HG02943 (cell line): ENCODE results near the gene KRTAP10-2.

ENCODE experiments used
- ATAC-seq: cut with Tn5 transposase; IDR thresholded peaks from one replicate; pipeline ENCODE4 v1.9.1; 2021; ENCODE audit warnings: mild to moderate bottlenecking, low read depth, moderate library complexity; ENCODE audit not compliant: unreplicated experiment

The KRTAP10-2 gene

GRCh38 chr21:44547656-44548331 is 3.5 kb downstream of the KRTAP10-2 start:
- no peak for ATAC-seq

GRCh38 chr21:44544566-44544965 is 6.7 kb downstream of the KRTAP10-2 start:
- ATAC-seq: no peak

GRCh38 chr21:44542716-44543115 is 8.6 kb downstream of the KRTAP10-2 start:
- ATAC-seq: no peak

DNA sequence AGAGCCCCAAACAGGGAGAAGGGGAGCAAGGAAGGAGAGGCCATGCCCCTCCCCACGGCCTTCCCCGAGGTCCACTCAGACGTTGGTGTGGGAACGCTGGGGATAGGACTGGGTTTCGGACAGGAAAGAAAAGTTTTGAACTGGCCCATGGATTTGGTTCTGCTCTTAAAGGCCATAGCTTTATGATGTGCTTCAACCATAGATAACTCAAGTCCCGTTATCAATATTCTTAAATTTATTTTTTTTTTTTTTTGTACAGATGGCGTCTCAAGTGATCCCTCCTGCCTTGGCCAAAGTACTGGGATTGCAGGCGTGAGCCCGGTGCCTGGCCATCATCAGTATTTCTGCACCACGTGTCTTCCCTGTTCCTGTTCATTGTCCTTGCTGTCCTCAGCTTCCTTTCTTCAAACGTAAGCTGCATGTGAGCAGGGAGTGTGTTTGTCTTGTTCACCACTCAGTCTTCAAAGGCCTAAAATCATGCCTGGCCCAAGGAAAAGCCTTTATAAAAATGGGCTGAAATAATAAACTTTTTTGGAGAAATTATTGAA is 10.5 kb downstream of the KRTAP10-2 start:
- ATAC-seq: no peak

GRCh38 chr21:44539991-44540666 is 11.2 kb downstream of the KRTAP10-2 start, which contains the start of gene KRTAP10-1:
TSS of gene KRTAP10-1 (minus strand) at chr21:44540195. CDS start at chr21:44540150, 45 bp downstream.
- ATAC-seq: no peak

DNA sequence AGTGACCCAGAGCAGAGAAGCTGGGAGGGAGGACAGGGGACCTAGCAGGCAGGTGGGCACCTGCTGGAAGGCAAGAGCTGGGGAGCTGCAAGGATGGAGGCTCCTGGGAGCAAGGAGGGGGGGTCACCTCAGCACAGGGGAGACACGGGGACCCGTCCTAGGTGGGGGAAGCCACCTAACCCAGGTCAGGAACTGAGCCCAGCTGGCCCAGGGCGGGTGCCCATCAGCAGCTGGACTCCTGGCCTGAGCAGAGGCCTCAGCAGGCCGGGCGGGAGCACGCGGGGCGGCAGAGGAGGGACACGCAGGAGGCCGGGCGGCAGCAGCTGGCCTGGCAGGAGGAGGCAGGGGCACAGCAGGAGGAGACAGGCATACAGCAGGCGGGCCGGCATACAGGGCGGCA is 12.3 kb downstream of the KRTAP10-2 start:
- ATAC-seq: no peak

GRCh38 chr21:44537930-44538911 is 13.1 kb downstream of the KRTAP10-2 start:
- no peak for ATAC-seq

DNA sequence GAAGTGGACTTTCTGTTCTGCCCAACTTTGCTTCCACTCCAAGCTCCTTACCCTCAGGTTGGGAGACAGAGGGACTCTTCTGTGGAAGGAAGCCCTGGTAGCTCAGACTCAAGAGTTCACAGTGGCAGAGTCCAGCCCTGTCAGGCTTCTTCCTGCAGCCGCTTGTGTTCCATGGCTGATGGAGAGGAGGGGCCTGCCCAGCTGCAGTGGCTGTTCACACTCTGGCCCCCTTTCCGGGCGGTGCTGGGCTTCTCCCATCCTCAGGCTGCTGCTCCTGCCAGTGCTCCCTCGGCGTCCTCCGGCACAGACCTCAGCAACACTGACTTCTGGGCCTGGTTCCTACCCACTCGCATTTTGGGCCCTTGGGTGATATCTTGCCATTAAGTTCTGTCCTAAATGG is 15.3 kb downstream of the KRTAP10-2 start:
- no peak for ATAC-seq

DNA sequence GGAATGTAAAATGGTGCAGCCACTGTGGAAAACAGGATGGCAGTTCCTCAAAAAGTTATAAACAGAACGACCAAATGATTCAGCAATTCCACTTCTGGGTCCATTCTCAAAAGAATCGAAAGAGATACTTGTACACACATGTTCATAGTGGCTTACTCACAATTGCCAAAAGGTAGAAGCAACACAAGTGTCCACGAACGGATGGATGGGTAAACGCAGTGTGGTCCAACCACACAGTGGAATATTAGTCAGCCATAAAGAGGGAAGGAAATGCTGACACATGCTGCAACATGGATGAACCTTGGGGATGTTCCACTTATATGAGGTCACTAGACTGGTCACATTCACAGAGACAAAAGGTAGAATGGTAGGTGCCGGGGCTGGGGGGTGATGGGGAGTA is 16.6 kb downstream of the KRTAP10-2 start:
- ATAC-seq: no peak

- ATAC-seq: no peak
These were observed 17.2 kb downstream of the KRTAP10-2 start for GRCh38 chr21:44533891-44534627.

DNA sequence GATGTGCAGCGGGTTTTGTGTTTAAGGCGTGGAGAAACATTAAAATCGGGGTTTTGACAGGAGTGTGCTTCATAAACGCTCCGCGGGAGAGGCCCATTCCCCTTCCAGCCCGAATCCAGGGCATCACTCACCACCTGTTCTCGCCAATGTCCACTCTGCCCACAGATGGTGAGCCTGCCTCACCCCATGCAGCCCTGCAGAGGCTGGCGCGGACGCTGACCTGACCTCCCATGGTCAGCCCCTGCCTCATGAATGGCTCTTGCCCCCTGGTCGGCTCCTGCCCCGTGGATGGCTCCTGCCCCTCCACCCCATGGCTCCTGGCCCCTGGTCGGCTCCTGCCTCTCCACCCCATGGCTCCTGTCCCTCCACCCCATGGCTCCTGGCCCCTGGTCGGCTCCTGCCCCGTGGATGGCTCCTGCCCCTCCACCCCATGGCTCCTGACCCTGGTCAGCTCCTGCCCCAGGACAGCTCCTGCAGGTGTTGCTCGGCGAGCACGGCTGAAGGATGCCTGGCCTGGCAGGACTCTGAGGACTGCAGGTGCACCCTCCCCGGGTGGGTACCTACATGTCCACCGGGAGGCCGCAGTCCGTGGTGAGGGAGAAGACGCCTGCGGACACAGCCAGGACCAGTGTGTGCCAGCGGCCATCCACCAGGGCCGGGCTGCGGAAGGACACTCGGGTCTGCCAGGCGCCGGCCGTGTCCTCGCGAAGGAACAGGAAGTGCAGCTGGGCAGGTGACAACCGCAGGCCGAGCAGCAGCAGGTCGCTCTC is 18.0 kb downstream of the KRTAP10-2 start:
- no peak for ATAC-seq

DNA sequence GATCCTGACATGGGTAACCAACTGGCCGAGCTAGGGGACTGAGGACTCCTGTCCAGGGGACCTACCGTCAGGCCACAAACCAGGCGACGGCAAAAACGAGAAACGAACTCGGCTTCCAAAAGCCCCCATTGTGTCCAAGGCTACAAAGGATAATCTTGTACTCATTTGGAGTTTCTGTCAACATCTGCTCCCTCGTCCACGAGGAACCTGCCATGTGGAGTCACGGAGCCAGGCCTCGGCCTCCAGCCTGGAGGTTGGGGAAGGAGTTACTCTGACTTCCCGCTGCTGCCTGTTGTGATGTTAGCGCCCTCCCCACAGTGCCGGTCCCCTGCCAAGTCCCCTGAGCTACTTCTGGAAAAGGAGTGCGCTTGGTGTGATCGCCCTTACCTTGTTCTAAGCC is 18.6 kb downstream of the KRTAP10-2 start:
- no peak for ATAC-seq

DNA sequence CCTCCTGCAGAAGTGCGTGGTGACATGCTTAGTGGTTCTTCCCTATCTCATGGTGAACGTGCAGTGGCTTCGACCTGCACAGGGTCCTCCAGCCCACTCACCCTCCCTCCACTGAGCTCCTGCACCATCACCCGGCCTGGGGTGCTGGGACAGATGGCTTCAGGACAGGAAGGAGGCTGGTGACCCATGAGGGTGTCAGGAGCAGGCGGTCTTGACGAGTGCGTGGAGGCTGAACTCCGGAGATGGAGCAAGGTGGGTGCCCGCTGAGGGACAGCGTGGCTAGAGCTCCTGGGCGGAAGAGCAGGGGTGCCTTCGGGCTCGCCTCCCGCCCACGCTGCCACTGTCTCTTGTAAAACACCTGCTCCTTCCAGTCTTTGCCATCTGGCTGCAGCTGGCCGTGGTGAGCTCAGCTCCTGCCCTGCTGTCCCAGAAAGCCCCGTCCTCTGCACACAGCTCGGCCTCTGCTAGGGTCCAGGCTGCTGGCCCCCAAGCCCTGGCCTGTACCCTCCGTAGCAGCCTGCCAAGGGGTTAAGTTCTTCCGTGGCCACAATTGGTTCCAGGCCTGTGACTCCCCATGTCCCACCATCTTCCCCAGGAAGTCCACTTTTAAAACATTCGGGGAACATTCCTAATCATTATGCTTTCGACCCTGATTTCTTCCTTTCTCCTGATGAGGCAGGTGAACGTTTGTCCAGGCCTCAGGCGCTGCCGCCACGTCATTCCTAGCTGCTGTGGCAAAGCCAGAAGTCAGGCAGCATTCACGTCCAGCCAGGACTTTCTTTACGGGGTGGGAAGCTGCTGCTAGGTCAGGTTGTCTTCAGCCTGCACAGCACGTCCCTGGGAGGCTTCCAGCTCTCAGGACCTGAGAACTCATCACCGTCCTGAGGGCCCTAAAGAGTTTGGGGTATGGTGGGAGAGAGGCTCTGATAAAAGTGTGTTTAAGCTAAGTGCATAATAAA is 19.4 kb downstream of the KRTAP10-2 start:
- ATAC-seq: no peak

DNA sequence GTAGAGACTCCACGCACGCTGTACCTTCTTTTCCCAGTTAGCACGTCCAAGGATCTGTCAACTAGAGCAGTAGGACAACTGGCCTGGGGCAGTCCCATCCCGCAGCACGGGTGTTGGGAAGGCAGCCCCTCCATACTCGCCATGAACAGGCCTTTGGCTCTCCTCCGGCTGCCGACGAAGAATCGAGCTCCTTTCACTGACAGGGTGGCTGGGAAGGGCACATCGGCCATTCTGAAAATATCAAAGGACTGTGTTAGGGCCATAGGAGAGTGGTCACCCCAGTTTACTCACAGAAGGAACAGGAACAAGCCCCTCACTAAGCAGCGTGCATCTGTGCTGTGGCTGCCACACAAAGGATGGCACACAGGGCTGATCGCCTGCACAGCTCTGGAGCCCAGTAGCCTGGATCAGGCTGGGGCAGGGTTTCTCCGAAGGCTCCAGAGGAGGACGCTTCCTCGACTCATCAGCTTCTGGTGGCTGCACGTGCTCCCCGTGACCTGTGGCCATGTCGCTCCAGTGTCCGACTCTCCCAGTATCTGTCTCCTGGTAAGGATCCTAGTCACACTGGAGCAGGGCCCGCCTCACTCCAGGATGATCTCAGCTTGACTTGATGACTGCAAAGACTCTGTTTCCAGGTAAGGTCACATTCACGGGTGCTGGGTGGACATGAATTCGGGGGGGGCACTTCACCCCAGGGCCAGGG is 20.3 kb downstream of the KRTAP10-2 start:
- ATAC-seq: no peak

- ATAC-seq: no peak
These were observed 20.9 kb downstream of the KRTAP10-2 start for GRCh38 chr21:44530221-44530902.

DNA sequence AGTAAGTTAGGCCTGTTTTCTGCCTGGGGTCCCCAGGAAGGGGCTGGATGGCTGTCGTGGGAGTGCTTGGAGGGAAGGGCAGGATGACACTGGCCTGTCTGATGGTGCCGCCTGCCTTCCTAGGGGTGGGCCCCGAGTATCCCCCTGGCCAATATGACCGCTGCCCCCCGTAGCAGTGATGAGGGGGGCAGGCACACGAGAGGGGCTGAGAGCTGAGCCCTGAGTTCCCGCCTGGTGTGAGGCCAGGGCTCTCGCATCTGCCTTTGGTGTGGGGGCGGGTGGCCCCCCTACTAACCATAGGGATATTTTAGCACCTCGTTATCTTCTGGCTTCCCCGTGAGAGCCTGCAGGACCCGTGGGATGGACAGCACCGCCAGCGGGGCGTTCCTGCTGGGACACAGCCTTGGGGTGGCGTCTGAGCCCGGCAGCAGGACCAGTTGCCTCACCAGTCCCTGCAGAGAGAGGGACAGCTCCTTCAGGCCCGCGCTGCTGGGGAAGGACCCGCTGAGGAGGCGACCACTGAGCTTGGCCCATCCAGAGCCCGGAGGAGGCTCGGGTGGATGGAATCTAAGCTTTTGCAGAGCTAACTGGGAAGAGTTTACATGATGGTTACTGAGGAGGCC is 21.7 kb downstream of the KRTAP10-2 start:
- ATAC-seq: no peak

DNA sequence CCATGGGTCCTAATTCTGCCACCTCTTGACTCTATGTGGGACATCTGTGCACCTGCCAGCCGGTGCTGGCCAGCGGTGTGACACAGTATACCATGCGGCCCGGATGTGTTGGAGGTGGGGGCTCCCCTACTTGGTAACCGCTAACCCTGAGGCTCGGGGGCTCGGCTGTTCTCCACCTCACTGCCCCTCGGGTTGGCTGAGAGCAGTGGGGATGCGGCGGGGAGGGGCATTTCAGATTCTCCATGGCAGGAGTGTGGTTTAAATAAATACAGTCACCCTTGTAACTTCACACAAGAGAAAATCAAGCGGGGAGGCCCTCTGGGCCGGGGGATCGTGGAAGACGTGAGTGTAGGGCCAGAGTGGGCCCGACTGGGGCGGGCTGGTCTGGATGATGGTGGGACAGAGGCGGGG is 22.3 kb downstream of the KRTAP10-2 start:
- ATAC-seq: no peak
